IPS-15b (cell line): ENCODE results near the gene KCNJ9.
A peak's percentile ranks its signal among the peaks of the same experiment; 100 is the strongest.
"Not testable (repeated sequence)": the region's sequence is repeated elsewhere in the genome, so short reads cannot be mapped to it uniquely, and the experiment has no call there.

Source experiments
- H3K27me3 ChIP-seq: one replicate; pipeline ENCODE4 v1.6.1; 2013; ENCODE audit warnings: low read length; ENCODE audit not compliant: control insufficient read depth, insufficient read depth
- H3K36me3 ChIP-seq: one replicate; pipeline ENCODE4 v1.6.1; 2013; ENCODE audit warnings: low read length; ENCODE audit not compliant: control insufficient read depth, insufficient read depth
- H3K4me1 ChIP-seq: one replicate; pipeline ENCODE4 v1.6.1; 2013; ENCODE audit warnings: mild to moderate bottlenecking, low read length; ENCODE audit not compliant: control insufficient read depth, insufficient read depth
- H3K4me3 ChIP-seq: one replicate; pipeline ENCODE4 v1.5.1; 2013; ENCODE audit warnings: low read depth, low read length
- H3K9ac ChIP-seq: one replicate; pipeline ENCODE4 v1.6.1; 2013; ENCODE audit warnings: low read depth, mild to moderate bottlenecking, low read length
- H3K9me3 ChIP-seq: one replicate; pipeline ENCODE4 v1.6.1; 2013; ENCODE audit warnings: mild to moderate bottlenecking, low read length; ENCODE audit not compliant: control insufficient read depth, insufficient read depth

The KCNJ9 gene

GRCh38 chr1:160101037-160101716 is 19.8 kb downstream of the KCNJ9 start:
- no peaks in the 10 kb centered on the region for H3K36me3 ChIP-seq
- H3K4me3 ChIP-seq, result no peak overlapping the region
- H3K4me1 ChIP-seq, result peaks cover 25% of the 10 kb centered on the region
- peak overlapping the region; percentile 14 for H3K9ac ChIP-seq
- H3K27me3 ChIP-seq, result peaks cover 9% of the 10 kb centered on the region
- no peaks in the 10 kb centered on the region for H3K9me3 ChIP-seq

GRCh38 chr1:160101717-160102522 is 20.6 kb downstream of the KCNJ9 start:
- H3K9ac ChIP-seq, result no peak overlapping the region

GRCh38 chr1:160103658-160104408 is 22.5 kb downstream of the KCNJ9 start:
- Histone ChIP-seq H3K27me3 (peaks cover 9% of the 10 kb centered on the region), H3K4me3 (no peak overlapping the region), H3K9ac (no peak overlapping the region), H3K36me3 (no peaks in the 10 kb centered on the region), H3K9me3 (no peaks in the 10 kb centered on the region), H3K4me1 (peaks cover 9% of the 10 kb centered on the region)

More at GRCh38 chr1:160101717-160102522, 20.6 kb downstream of the KCNJ9 start:
- Histone ChIP-seq H3K9me3 (no peaks in the 10 kb centered on the region), H3K4me1 (peaks cover 17% of the 10 kb centered on the region), H3K36me3 (no peaks in the 10 kb centered on the region), H3K4me3 (no peak overlapping the region), H3K27me3 (peaks cover 9% of the 10 kb centered on the region)

GRCh38 chr1:160104486-160104885 is 23.1 kb downstream of the KCNJ9 start:
- Histone ChIP-seq H3K9ac (no peak overlapping the region), H3K27me3 (peaks cover 7% of the 10 kb centered on the region), H3K4me1 (peaks cover 7% of the 10 kb centered on the region), H3K9me3 (no peaks in the 10 kb centered on the region), H3K36me3 (no peaks in the 10 kb centered on the region), H3K4me3 (no peak overlapping the region)

DNA sequence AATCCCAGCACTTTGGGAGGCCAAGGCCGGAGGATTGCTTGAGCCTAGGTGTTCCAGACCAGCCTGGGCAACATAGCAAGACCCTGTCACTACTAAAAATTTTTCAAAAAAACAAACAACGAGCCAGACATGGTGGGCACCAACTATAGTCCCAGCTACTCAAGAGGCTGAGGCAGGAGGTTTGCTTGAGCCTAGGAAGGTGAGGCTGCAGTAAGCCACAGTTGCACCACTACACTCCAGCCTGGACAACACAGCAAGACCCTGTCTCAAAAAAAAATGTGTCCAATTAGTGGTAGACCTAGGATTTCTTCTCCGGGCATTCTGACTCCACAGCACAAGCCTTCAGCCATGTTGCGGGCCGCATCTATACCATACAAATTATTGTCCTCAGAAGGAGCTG is 23.8 kb downstream of the KCNJ9 start:
- no peak overlapping the region for H3K9ac ChIP-seq
- H3K9me3 ChIP-seq, result no peaks in the 10 kb centered on the region
- peaks cover under 1% of the 10 kb centered on the region for H3K27me3 ChIP-seq
- no peaks in the 10 kb centered on the region for H3K36me3 ChIP-seq
- no peak overlapping the region for H3K4me3 ChIP-seq
- peaks cover 10% of the 10 kb centered on the region for H3K4me1 ChIP-seq

- Histone ChIP-seq H3K9me3 (no peaks in the 10 kb centered on the region), H3K27me3 (no peaks in the 10 kb centered on the region), H3K4me3 (no peak overlapping the region), H3K4me1 (peaks cover 9% of the 10 kb centered on the region), H3K36me3 (no peaks in the 10 kb centered on the region), H3K9ac (no peak overlapping the region)
These were observed 26.2 kb downstream of the KCNJ9 start for GRCh38 chr1:160107512-160107911.

DNA sequence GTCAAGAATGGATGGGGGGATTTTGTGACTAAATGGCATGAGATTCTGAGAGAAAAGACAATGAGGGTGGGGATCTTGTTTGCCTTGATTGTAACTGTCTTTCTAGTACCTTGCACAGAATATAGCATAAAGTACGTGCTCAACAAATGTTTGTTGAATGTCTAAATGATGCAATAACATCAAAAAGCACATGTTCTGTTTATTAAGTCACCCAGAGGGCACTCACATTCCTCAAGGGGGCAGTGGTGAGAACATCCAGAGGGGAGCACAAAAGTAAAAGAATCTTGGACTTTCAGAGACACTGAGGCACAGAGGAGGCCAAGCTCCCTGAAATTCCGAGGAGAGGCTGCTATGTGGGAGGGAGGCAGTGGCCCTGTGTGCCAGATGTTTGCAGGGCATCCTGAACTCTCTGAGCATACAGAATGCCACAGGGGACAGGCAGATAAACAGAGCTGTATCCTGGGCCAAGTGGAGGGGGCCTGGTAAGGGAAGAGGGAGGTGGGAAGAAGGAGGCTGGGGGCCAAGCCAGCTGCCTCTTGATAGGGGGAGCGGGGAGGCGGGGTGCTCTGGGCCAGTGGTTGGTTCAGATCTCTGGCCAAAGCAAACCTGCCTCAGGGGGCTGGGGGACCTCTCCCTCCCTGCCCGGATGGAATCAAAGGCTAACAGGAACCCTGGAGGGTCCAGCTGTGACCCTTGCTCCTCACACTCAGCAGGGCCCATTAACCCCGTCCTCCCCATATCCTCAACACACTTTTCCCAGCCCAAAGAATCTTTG is 27.7 kb downstream of the KCNJ9 start:
- H3K36me3 ChIP-seq, result no peaks in the 10 kb centered on the region
- H3K4me1 ChIP-seq, result peaks cover 15% of the 10 kb centered on the region
- no peaks in the 10 kb centered on the region for H3K9me3 ChIP-seq
- no peaks in the 10 kb centered on the region for H3K27me3 ChIP-seq
- no peak overlapping the region for H3K9ac ChIP-seq
- no peak overlapping the region for H3K4me3 ChIP-seq

GRCh38 chr1:160109686-160110085 is 28.3 kb downstream of the KCNJ9 start:
- H3K9me3 ChIP-seq, result no peaks in the 10 kb centered on the region
- no peaks in the 10 kb centered on the region for H3K27me3 ChIP-seq
- H3K9ac ChIP-seq, result no peak overlapping the region
- H3K36me3 ChIP-seq, result no peaks in the 10 kb centered on the region
- peaks cover 18% of the 10 kb centered on the region for H3K4me1 ChIP-seq
- no peak overlapping the region for H3K4me3 ChIP-seq

GRCh38 chr1:160111462-160111861 is 30.1 kb downstream of the KCNJ9 start:
- not testable (repeated sequence) for H3K4me3 ChIP-seq, H3K27me3 ChIP-seq, H3K9me3 ChIP-seq, H3K36me3 ChIP-seq, H3K9ac ChIP-seq
- H3K4me1 ChIP-seq, result peaks cover 23% of the 10 kb centered on the region

DNA sequence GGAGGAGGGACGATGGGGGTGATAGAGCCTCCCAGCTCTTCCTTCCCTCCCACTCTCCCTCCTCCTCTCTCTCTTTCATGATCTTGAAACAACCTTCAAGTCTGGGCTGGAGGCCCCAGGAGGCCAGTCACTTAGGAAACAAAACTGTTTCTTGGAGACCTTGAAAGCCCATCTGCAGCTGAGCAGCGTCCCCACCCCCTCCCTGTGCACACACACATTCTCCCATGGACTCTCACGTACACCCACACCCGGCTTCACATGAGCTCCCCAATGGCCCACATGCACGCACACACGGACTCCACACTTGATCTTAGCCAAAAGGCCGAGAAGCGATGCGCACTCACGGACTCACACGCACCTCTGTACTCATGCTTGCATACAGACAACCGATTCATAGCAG is 31.0 kb downstream of the KCNJ9 start:
- Histone ChIP-seq H3K27me3 (no peaks in the 10 kb centered on the region), H3K9ac (no peak overlapping the region), H3K36me3 (no peaks in the 10 kb centered on the region), H3K4me1 (peaks cover 31% of the 10 kb centered on the region), H3K4me3 (no peak overlapping the region), H3K9me3 (no peaks in the 10 kb centered on the region)

- no peaks in the 10 kb centered on the region for H3K9me3 ChIP-seq
- H3K27me3 ChIP-seq, result no peaks in the 10 kb centered on the region
- no peak overlapping the region for H3K4me3 ChIP-seq
- H3K9ac ChIP-seq, result no peak overlapping the region
- peaks cover under 1% of the 10 kb centered on the region for H3K36me3 ChIP-seq
- peaks cover 36% of the 10 kb centered on the region for H3K4me1 ChIP-seq
These were observed 32.1 kb downstream of the KCNJ9 start for GRCh38 chr1:160113407-160113806.
